Spleen (tissue), 11 donors: ENCODE measurements around the gene TAX1BP1. TPM values are rescaled to one million over a fixed set of nuclear protein-coding genes. Genes with fewer than 3 reads are reported as not detected.

Experiments
- DNase-seq: peaks from one replicate; pipeline ENCODE4 v3.0.0-alpha.2; 2020
- H3K27ac ChIP-seq, 8 donors: fragments of 200-600 bp; sonication (generic) in 7 of 8; 1 replicate in 4 of 8; 2 replicates in 4 of 8; pipeline versions ENCODE4 v1.5.0 to v1.8.0; 2016 to 2021; ENCODE audit warnings: inconsistent platforms in 4 of 8, mild to moderate bottlenecking in 4 of 8, moderate library complexity in 1 of 8
- H3K27me3 ChIP-seq, 7 donors: fragments of 200-600 bp; sonication (generic) in 6 of 7; replicated peaks in 1 of 7; 1 replicate in 4 of 7; 2 replicates in 3 of 7; pipeline versions ENCODE4 v1.5.0 to v1.8.0; 2016 to 2021; ENCODE audit warnings: inconsistent platforms in 3 of 7, mild to moderate bottlenecking in 1 of 7
- H3K36me3 ChIP-seq, 6 donors: fragments of 200-600 bp; sonication (generic) in 5 of 6; 1 replicate in 4 of 6; 2 replicates in 2 of 6; pipeline versions ENCODE4 v1.5.0 to v1.8.0; 2016 to 2021; ENCODE audit warnings: inconsistent platforms in 2 of 6
- H3K4me1 ChIP-seq, 6 donors: fragments of 200-600 bp; sonication (generic) in 5 of 6; 1 replicate in 3 of 6; 2 replicates in 3 of 6; pipeline versions ENCODE4 v1.5.0 to v1.8.0; 2016 to 2021; ENCODE audit warnings: inconsistent platforms in 3 of 6
- H3K4me3 ChIP-seq, 8 donors: fragments of 200-600 bp; sonication (generic) in 7 of 8; 1 replicate in 4 of 8; 2 replicates in 4 of 8; pipeline versions ENCODE4 v1.5.0 to v1.8.0; 2016 to 2021; ENCODE audit warnings: inconsistent platforms in 4 of 8, mild to moderate bottlenecking in 4 of 8, moderate library complexity in 2 of 8
- H3K9me3 ChIP-seq, 8 donors: fragments of 200-600 bp; sonication (generic) in 7 of 8; 1 replicate in 4 of 8; 2 replicates in 4 of 8; pipeline versions ENCODE4 v1.5.0 to v1.8.0; 2016 to 2021; ENCODE audit warnings: inconsistent platforms in 4 of 8
- POLR2A ChIP-seq, 3 donors: fragments of 450-650 bp; IDR thresholded peaks; one replicate each; pipeline ENCODE4 v1.5.1; 2017; ENCODE audit warnings: antibody characterized with exemption in 3 of 3, mild to moderate bottlenecking in 1 of 3
- POLR2AphosphoS5 ChIP-seq, 3 donors: sonication (generic); formaldehyde crosslinking; IDR thresholded peaks; one replicate each; pipeline ENCODE4 v1.5.1; 2017; ENCODE audit warnings: antibody characterized with exemption in 3 of 3
- WGBS, 5 donors: extraction: QIAGEN DNeasy Blood & Tissue Kit in 3 of 5; methylation state at CpG; one replicate each; pipeline versions ENCODE4 v1.1.5 to v1.1.7; 2013 to 2018; 5-methylcytosine and 5-hydroxymethylcytosine counted together
- intact Hi-C: fragments of 100-400 bp; cut with DNase I; formaldehyde crosslinking; loops from one replicate; pipeline ENCODE4 v1.15.0; 2023; ENCODE audit warnings: low total_unique reads
- polyA plus RNA-seq, 3 donors: library from polyadenylated mRNA; stranded (reverse); fragments of 200-250 nt; gene quantifications; one replicate each; pipeline ENCODE4 v1.2.1, GENCODE V29; 2013
- total RNA-seq, 7 donors: library from RNA; depleted of rRNA in 3 of 7; stranded (reverse); fragments of >200 nt in 3 of 7; fragmentation: NEBNext Ultra II Directional in 4 of 7; extraction: Animal tissue kit (Norgen Biotek cat#: 25700) in 4 of 7; gene quantifications; one replicate each; pipeline versions ENCODE4 v1.1.0 to v1.2.1, GENCODE V29; 2016 to 2021
- TF ChIP-seq, protein P1 (sequence below), 11 experiments: fragments of 200-600 bp in 7 of 11; fragments of 450-650 bp in 4 of 11; sonication (generic) in 4 of 11; IDR thresholded peaks in 8 of 11; conservative IDR thresholded peaks in 3 of 11; 1 replicate in 7 of 11; 2 replicates in 4 of 11; pipeline versions ENCODE4 v1.4.0 to v1.8.0; 2016 to 2021; ENCODE audit warnings: antibody characterized with exemption in 11 of 11, inconsistent platforms in 4 of 11, mild to moderate bottlenecking in 1 of 11
- donor health status: healthy with polysubstance abuse.
- donor health status: DM: no; HTN: no; CAD: no; lungs with moderate emphysema.
- donor health status: DM: no; HTN: no; CAD: no.
- donor health status: Bipolar disorder and iron deficiency.
- donor health status: healthy.
- donor health status: DM: no; HTN: no; CAD: no.
- donor health status: DM: yes; HTN: yes; CAD: no.

TAX1BP1 gene
- total and polyA plus RNA-seq, 10 donors = 28.6 to 146 (median 99.3) TPM

GRCh38 chr7:27875061-27875460, 135.1 kb downstream of the TAX1BP1 start:
- intact Hi-C loops = no loop called here
- H3K4me3 ChIP-seq = no peak overlapping the region

DNA sequence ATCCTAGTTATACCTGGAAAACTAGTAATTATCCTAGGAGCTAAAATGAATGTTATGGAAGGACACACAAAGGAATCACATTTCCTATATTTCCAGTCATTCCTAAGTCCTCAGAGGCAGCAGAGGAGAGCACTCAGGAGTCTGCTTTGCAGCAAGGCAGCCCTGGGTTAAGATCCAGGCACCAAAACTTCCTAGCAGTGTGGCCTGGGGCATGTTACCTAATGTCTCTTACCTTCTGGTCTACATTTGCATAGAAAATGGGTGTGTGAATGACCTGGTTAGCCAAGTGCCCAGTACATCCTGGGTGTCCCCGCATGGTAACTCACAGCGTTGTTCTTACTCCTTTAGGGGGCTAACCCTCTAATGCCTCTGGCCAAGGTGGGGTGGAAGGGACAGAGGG, 135.9 kb downstream of the TAX1BP1 start:
- TF ChIP-seq POLR2A (IDR thresholded peaks at IDR 0.05) (no peak), POLR2AphosphoS5 (IDR thresholded peaks at IDR 0.05) (no peak)
- TF ChIP-seq, protein P1, sequence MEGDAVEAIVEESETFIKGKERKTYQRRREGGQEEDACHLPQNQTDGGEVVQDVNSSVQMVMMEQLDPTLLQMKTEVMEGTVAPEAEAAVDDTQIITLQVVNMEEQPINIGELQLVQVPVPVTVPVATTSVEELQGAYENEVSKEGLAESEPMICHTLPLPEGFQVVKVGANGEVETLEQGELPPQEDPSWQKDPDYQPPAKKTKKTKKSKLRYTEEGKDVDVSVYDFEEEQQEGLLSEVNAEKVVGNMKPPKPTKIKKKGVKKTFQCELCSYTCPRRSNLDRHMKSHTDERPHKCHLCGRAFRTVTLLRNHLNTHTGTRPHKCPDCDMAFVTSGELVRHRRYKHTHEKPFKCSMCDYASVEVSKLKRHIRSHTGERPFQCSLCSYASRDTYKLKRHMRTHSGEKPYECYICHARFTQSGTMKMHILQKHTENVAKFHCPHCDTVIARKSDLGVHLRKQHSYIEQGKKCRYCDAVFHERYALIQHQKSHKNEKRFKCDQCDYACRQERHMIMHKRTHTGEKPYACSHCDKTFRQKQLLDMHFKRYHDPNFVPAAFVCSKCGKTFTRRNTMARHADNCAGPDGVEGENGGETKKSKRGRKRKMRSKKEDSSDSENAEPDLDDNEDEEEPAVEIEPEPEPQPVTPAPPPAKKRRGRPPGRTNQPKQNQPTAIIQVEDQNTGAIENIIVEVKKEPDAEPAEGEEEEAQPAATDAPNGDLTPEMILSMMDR (IDR thresholded peaks at IDR 0.05 in 8 of 11, conservative IDR thresholded peaks at IDR 0.05 in 3 of 11) = no peak
- Histone ChIP-seq H3K9me3 (no peaks in the 10 kb centered on the region), H3K36me3 (peaks cover 0 to 13% (median 0%) of the 10 kb centered on the region in 6 donors), H3K27ac (no peak overlapping the region), H3K27me3 (no peaks in the 10 kb centered on the region), H3K4me3 (no peak overlapping the region), H3K4me1 (peaks cover 0 to 16% (median 9%) of the 10 kb centered on the region in 6 donors)
- intact Hi-C loops = no loop called here
- no peak for DNase-seq
- WGBS, 5 donors = 90 to 100% (median 95%) methylated on average over 2 of the region's 2 CpGs

More at GRCh38 chr7:27875061-27875460, 135.1 kb downstream of the TAX1BP1 start:
- TF ChIP-seq POLR2A (IDR thresholded peaks at IDR 0.05) (no peak), POLR2AphosphoS5 (IDR thresholded peaks at IDR 0.05) (no peak)
- Histone ChIP-seq H3K27me3 (no peaks in the 10 kb centered on the region), H3K9me3 (no peaks in the 10 kb centered on the region), H3K4me1 (peaks cover 0 to 16% (median 9%) of the 10 kb centered on the region in 6 donors), H3K36me3 (peaks cover 0 to 13% (median 0%) of the 10 kb centered on the region in 6 donors), H3K27ac (no peak overlapping the region)
- WGBS, 5 donors = 94 to 97% (median 96%) methylated on average over 9 of the region's 9 CpGs
- no peak for DNase-seq

GRCh38 chr7:27876756-27877155, 136.8 kb downstream of the TAX1BP1 start:
- H3K9me3 ChIP-seq = no peaks in the 10 kb centered on the region
- 85 to 94% (median 88%) methylated on average over 8 of the region's 8 CpGs for WGBS, 5 donors
- TF ChIP-seq POLR2AphosphoS5 (IDR thresholded peaks at IDR 0.05) = no peak
- no peak for TF ChIP-seq POLR2A (IDR thresholded peaks at IDR 0.05)
- TF ChIP-seq, protein P1 (IDR thresholded peaks at IDR 0.05 in 8 of 11, conservative IDR thresholded peaks at IDR 0.05 in 3 of 11) = no peak
- peaks cover 0 to 13% (median 0%) of the 10 kb centered on the region in 6 donors for H3K36me3 ChIP-seq
- no peak overlapping the region for H3K4me3 ChIP-seq
- peaks cover 0 to 16% (median 9%) of the 10 kb centered on the region in 6 donors for H3K4me1 ChIP-seq
- H3K27me3 ChIP-seq = no peaks in the 10 kb centered on the region
- intact Hi-C loops = no loop called here
- H3K27ac ChIP-seq = no peak overlapping the region
- no peak for DNase-seq

Other genes with a start within 250 kb of the TAX1BP1 start
- 10 to 100 TPM; 14.6 to 38.6 (median 23.6) TPM for gene HIBADH, start 77.3 kb upstream of the TAX1BP1 start, total RNA-seq
- gene HIBADH, start 77.3 kb upstream of the TAX1BP1 start, polyA plus RNA-seq = 10 to 100 TPM; 12.4 to 21.8 (median 14.2) TPM